Measurements from ENCODE around the gene DIDO1.

Gene DIDO1

GRCh38 chr20:62933966-62934365, 7.7 kb upstream of the DIDO1 start:
- DNase-seq (ENCODE audit: low read depth), result no peak
- H3K4me3 ChIP-seq (replicated peaks; ENCODE audit: low read depth, low read length), result no peak overlapping the region
- no peak for TF ChIP-seq CTCF (IDR thresholded peaks at IDR 0.05; ENCODE audit: low read length, missing control alignments)

- H3K4me3 ChIP-seq (replicated peaks; ENCODE audit: low read depth, low read length), result no peak overlapping the region
- no peak for TF ChIP-seq CTCF (IDR thresholded peaks at IDR 0.05; ENCODE audit: low read length, missing control alignments)
- DNase-seq (ENCODE audit: low read depth), result no peak
Observed at GRCh38 chr20:62931464-62931863, 5.2 kb upstream of the DIDO1 start.

GRCh38 chr20:62929051-62929538, 2.8 kb upstream of the DIDO1 start:
- H3K4me3 ChIP-seq (replicated peaks; ENCODE audit: low read depth, low read length), result peak overlapping the region; percentile 56
- no peak for TF ChIP-seq CTCF (IDR thresholded peaks at IDR 0.05; ENCODE audit: low read length, missing control alignments)
- DNase-seq (ENCODE audit: low read depth), result peak; percentile 52

GRCh38 chr20:62928246-62928939, 2.1 kb upstream of the DIDO1 start:
- DNase-seq (ENCODE audit: low read depth), result no peak
- H3K4me3 ChIP-seq (replicated peaks; ENCODE audit: low read depth, low read length), result peak overlapping the region; percentile 56

GRCh38 chr20:62927128-62927705, 912 bp upstream of the DIDO1 start:
- no peak for DNase-seq (ENCODE audit: low read depth)
- no peak for TF ChIP-seq CTCF (IDR thresholded peaks at IDR 0.05; ENCODE audit: low read length, missing control alignments)
- peak overlapping the region; percentile 94 for H3K4me3 ChIP-seq (replicated peaks; ENCODE audit: low read depth, low read length)

More at GRCh38 chr20:62928246-62928939, 2.1 kb upstream of the DIDO1 start:
- no peak for TF ChIP-seq CTCF (IDR thresholded peaks at IDR 0.05; ENCODE audit: low read length, missing control alignments)

- no peak for TF ChIP-seq CTCF (IDR thresholded peaks at IDR 0.05; ENCODE audit: low read length, missing control alignments)
- peak; percentile 19 for DNase-seq (ENCODE audit: low read depth)
Observed at GRCh38 chr20:62925420-62926228, 681 bp downstream of the DIDO1 start.

More at GRCh38 chr20:62925420-62926228, 681 bp downstream of the DIDO1 start:
- peak overlapping the region; percentile 94 for H3K4me3 ChIP-seq (replicated peaks; ENCODE audit: low read depth, low read length)
